K562 (cell line): ENCODE results near the gene ANKRD45.

Experiments
- CHCHD3 ChIP-seq: fragments of 250-450 bp; sonication (Bioruptor Pico); IDR thresholded peaks from 2 replicates; pipeline ENCODE4 v2.1.2; 2022; ENCODE audit warnings: mild to moderate bottlenecking
- CTCF ChIP-seq, 3 experiments: IDR thresholded peaks in 2 of 3; conservative IDR thresholded peaks in 1 of 3; 2 replicates each; pipeline ENCODE4 v1.5.1; 2011 to 2012; ENCODE audit warnings: low read length in 3 of 3, mild to moderate bottlenecking in 3 of 3, control low read depth in 2 of 3, improper control_type of control experiment in 1 of 3, inconsistent platforms in 1 of 3, low read depth in 1 of 3, mixed read lengths in 1 of 3, moderate library complexity in 1 of 3; ENCODE audit not compliant: insufficient read depth in 2 of 3
- ERF ChIP-seq: fragments of 450-650 bp; formaldehyde crosslinking; IDR thresholded peaks from 2 replicates; pipeline ENCODE4 v1.4.0; 2020; ENCODE audit warnings: mild to moderate bottlenecking, mixed read lengths
- FOXP4 ChIP-seq: sonication (generic); formaldehyde crosslinking; IDR thresholded peaks from 2 replicates; pipeline ENCODE4 v1.8.0; 2022; ENCODE audit warnings: mild to moderate bottlenecking, missing genetic modification reagents, borderline replicate concordance

- no peak for TF ChIP-seq CTCF (IDR thresholded peaks at IDR 0.05 in 2 of 3, conservative IDR thresholded peaks at IDR 0.05 in 1 of 3; ENCODE audit: insufficient read depth in 2 of 3, low read depth in 1 of 3, low read length in 3 of 3)
- no peak for TF ChIP-seq ERF (CRISPR knock-in tag)
- TF ChIP-seq FOXP4 (CRISPR knock-in tag) = no peak
- TF ChIP-seq CHCHD3 (CRISPR knock-in tag) = no peak
Observed at GRCh38 chr1:173616859-173617258, 52.8 kb downstream of the ANKRD45 start.
